Tibial nerve (tissue), 4 donors: ENCODE results near the gene INO80.

Source experiments
- CTCF ChIP-seq, 5 experiments: fragments of 200-600 bp in 3 of 5; fragments of 450-650 bp in 2 of 5; sonication (generic) in 3 of 5; IDR thresholded peaks; one replicate each; pipeline ENCODE4 v1.5.1; 2016 to 2019; ENCODE audit warnings: antibody characterized with exemption in 5 of 5, mild to moderate bottlenecking in 3 of 5, moderate library complexity in 2 of 5
- EP300 ChIP-seq, 2 donors: sonication (generic); formaldehyde crosslinking; IDR thresholded peaks; one replicate each; pipeline ENCODE4 v1.6.1; 2017; ENCODE audit warnings: antibody characterized with exemption in 2 of 2, mild to moderate bottlenecking in 1 of 2
- POLR2A ChIP-seq, 2 donors: fragments of 450-650 bp; IDR thresholded peaks; one replicate each; pipeline ENCODE4 v1.6.1; 2017; ENCODE audit warnings: antibody characterized with exemption in 2 of 2, mild to moderate bottlenecking in 2 of 2, moderate library complexity in 2 of 2

GRCh38 chr15:40974879-40975278 is 141.2 kb downstream of the INO80 start:
- TF ChIP-seq EP300 (IDR thresholded peaks at IDR 0.05) (no peak), CTCF (IDR thresholded peaks at IDR 0.05) (no peak), POLR2A (IDR thresholded peaks at IDR 0.05) (no peak)
